Caco-2 (cell line): Measurements from ENCODE around the gene RAB7B. TPM values are rescaled to one million over a fixed set of nuclear protein-coding genes. Genes with fewer than 3 reads are reported as not detected.

ENCODE experiments used
- BruUV-seq: library from RNA; stranded (reverse); fragments of 400-500 nt; replicated peaks from 2 replicates; lab custom pipeline; 2021; lab: Mats Ljungman, UMichigan
- CTCF ChIA-PET: fragments of 300-600 bp; sonication (Branson Sonifier 250); formaldehyde crosslinking; loops from one replicate; lab custom pipeline; 2022; ENCODE audit warnings: antibody characterized with exemption; lab: Charles Lee
- POLR2A ChIA-PET: fragments of 300-600 bp; sonication (Branson Sonifier 250); formaldehyde crosslinking; loops from one replicate; lab custom pipeline; 2022; ENCODE audit warnings: antibody characterized with exemption; lab: Charles Lee
- DNase-seq, 2 experiments: peaks; one replicate each; pipeline versions ENCODE4 v3.0.0 to v3.0.0-alpha.2; 2020 to 2022
- H3K27me3 ChIP-seq: replicated peaks from 2 replicates; pipeline ENCODE4 v1.6.0; 2011; ENCODE audit warnings: low read length; ENCODE audit not compliant: control insufficient read depth, insufficient read depth
- H3K36me3 ChIP-seq: 2 replicates; pipeline ENCODE4 v1.5.1; 2011; ENCODE audit warnings: low read length; ENCODE audit not compliant: control insufficient read depth, insufficient read depth
- H3K4me1 ChIP-seq: fragments of 250-450 bp; sonication (Bioruptor Pico); 2 replicates; pipeline ENCODE4 v1.5.1; 2020; ENCODE audit warnings: mild to moderate bottlenecking
- H3K4me3 ChIP-seq: 2 replicates; pipeline ENCODE4 v1.5.1; 2011; ENCODE audit warnings: low read depth, mild to moderate bottlenecking, control low read depth, low read length
- H3K9me3 ChIP-seq: fragments of 250-450 bp; sonication (Bioruptor Pico); 2 replicates; pipeline ENCODE4 v1.5.1; 2020; ENCODE audit warnings: mild to moderate bottlenecking, moderate library complexity
- H3K27ac Mint-ChIP-seq: one replicate; pipeline ENCODE4 v1.8.0; 2022; ENCODE audit warnings: mixed read lengths; ENCODE audit not compliant: unreplicated experiment
- H3K27me3 Mint-ChIP-seq: one replicate; pipeline ENCODE4 v1.8.0; 2022; ENCODE audit warnings: mixed read lengths; ENCODE audit not compliant: insufficient read depth, unreplicated experiment
- H3K36me3 Mint-ChIP-seq: one replicate; pipeline ENCODE4 v1.8.0; 2022; ENCODE audit warnings: mild to moderate bottlenecking, mixed read lengths; ENCODE audit not compliant: insufficient read depth, unreplicated experiment
- H3K4me1 Mint-ChIP-seq: one replicate; pipeline ENCODE4 v1.8.0; 2022; ENCODE audit warnings: low read depth, mixed read lengths; ENCODE audit not compliant: unreplicated experiment
- H3K4me3 Mint-ChIP-seq: one replicate; pipeline ENCODE4 v1.8.0; 2022; ENCODE audit warnings: mild to moderate bottlenecking, moderate library complexity, mixed read lengths; ENCODE audit not compliant: unreplicated experiment
- H3K9me3 Mint-ChIP-seq: one replicate; pipeline ENCODE4 v1.8.0; 2022; ENCODE audit warnings: mixed read lengths; ENCODE audit not compliant: unreplicated experiment
- CTCF ChIP-seq, 2 experiments: fragments of 200-600 bp in 1 of 2; IDR thresholded peaks; 1 replicate in 1 of 2; 2 replicates in 1 of 2; pipeline versions ENCODE4 v1.5.1 to v1.8.0; 2011 to 2022; ENCODE audit warnings: antibody characterized with exemption in 1 of 2, control low read depth in 1 of 2, inconsistent platforms in 1 of 2, low read depth in 1 of 2, low read length in 1 of 2, mild to moderate bottlenecking in 1 of 2, moderate library complexity in 1 of 2; ENCODE audit not compliant: insufficient read depth in 1 of 2, severe bottlenecking in 1 of 2, unreplicated experiment in 1 of 2
- intact Hi-C: fragments of 100-400 bp; cut with micrococcal nuclease; formaldehyde crosslinking; loops from one replicate; pipeline ENCODE4 v1.10.0; 2022; ENCODE audit not compliant: unreplicated experiment
- total RNA-seq: library from RNA; stranded (reverse); gene quantifications from 2 replicates; pipeline ENCODE4 v1.2.3, GENCODE V29; 2022

Gene RAB7B
- total RNA-seq, 1 experiment from 2014 or later, result not detected

GRCh38 chr1:206014601-206015000 lies 11.4 kb upstream of the RAB7B start:
- POLR2A ChIA-PET, result no interaction called here
- intact Hi-C loops, result no loop called here
- H3K36me3 Mint-ChIP-seq, result no peaks in the 10 kb centered on the region
- no peak for TF ChIP-seq CTCF (IDR thresholded peaks at IDR 0.05; ENCODE audit: insufficient read depth in 1 of 2, low read depth in 1 of 2, low read length in 1 of 2, severe bottlenecking in 1 of 2, unreplicated experiment in 1 of 2)
- H3K36me3 ChIP-seq, result no peaks in the 10 kb centered on the region
- H3K27me3 ChIP-seq, result no peaks in the 10 kb centered on the region
- BruUV-seq, result no TSS peak
- no peaks in the 10 kb centered on the region for H3K4me1 ChIP-seq
- no peaks in the 10 kb centered on the region for H3K27me3 Mint-ChIP-seq
- DNase-seq, result no peak
- no peak overlapping the region for H3K4me3 Mint-ChIP-seq
- H3K4me1 Mint-ChIP-seq, result no peaks in the 10 kb centered on the region
- H3K9me3 Mint-ChIP-seq, result no peaks in the 10 kb centered on the region
- CTCF ChIA-PET, result no interaction called here
- H3K9me3 ChIP-seq, result no peaks in the 10 kb centered on the region
- no peak overlapping the region for H3K27ac Mint-ChIP-seq
- H3K4me3 ChIP-seq, result no peak overlapping the region

GRCh38 chr1:206013026-206013795 lies 10.0 kb upstream of the RAB7B start:
- Histone ChIP-seq H3K4me3 (no peak overlapping the region), H3K27me3 (no peaks in the 10 kb centered on the region), H3K4me1 (no peaks in the 10 kb centered on the region), H3K9me3 (no peaks in the 10 kb centered on the region), H3K36me3 (no peaks in the 10 kb centered on the region)
- Mint-ChIP-seq H3K4me1 (no peaks in the 10 kb centered on the region), H3K9me3 (no peaks in the 10 kb centered on the region), H3K4me3 (no peak overlapping the region), H3K27ac (no peak overlapping the region), H3K36me3 (no peaks in the 10 kb centered on the region), H3K27me3 (no peaks in the 10 kb centered on the region)
- BruUV-seq, result no TSS peak
- intact Hi-C loops, result no loop called here
- DNase-seq, result no peak
- ChIA-PET CTCF (no interaction called here), POLR2A (no interaction called here)
- TF ChIP-seq CTCF (IDR thresholded peaks at IDR 0.05; ENCODE audit: insufficient read depth in 1 of 2, low read depth in 1 of 2, low read length in 1 of 2, severe bottlenecking in 1 of 2, unreplicated experiment in 1 of 2), result no peak

GRCh38 chr1:206012086-206012859 lies 9.1 kb upstream of the RAB7B start:
- H3K27me3 ChIP-seq, result no peaks in the 10 kb centered on the region
- no peak for DNase-seq
- POLR2A ChIA-PET, result no interaction called here
- CTCF ChIA-PET, result no interaction called here
- H3K4me3 ChIP-seq, result no peak overlapping the region
- no peaks in the 10 kb centered on the region for H3K4me1 ChIP-seq
- no peaks in the 10 kb centered on the region for H3K36me3 Mint-ChIP-seq
- H3K27ac Mint-ChIP-seq, result no peak overlapping the region
- H3K36me3 ChIP-seq, result no peaks in the 10 kb centered on the region
- BruUV-seq, result no TSS peak
- no peaks in the 10 kb centered on the region for H3K27me3 Mint-ChIP-seq
- H3K9me3 ChIP-seq, result no peaks in the 10 kb centered on the region
- H3K9me3 Mint-ChIP-seq, result no peaks in the 10 kb centered on the region
- TF ChIP-seq CTCF (IDR thresholded peaks at IDR 0.05; ENCODE audit: insufficient read depth in 1 of 2, low read depth in 1 of 2, low read length in 1 of 2, severe bottlenecking in 1 of 2, unreplicated experiment in 1 of 2), result no peak
- H3K4me3 Mint-ChIP-seq, result no peak overlapping the region
- H3K4me1 Mint-ChIP-seq, result no peaks in the 10 kb centered on the region
- intact Hi-C loops, result no loop called here
